Astrocyte of the spinal cord (primary cell): ENCODE data around the gene ADCY1.

Experiments used
- DNase-seq: peaks from one replicate; pipeline ENCODE4 v3.0.0; 2011; ENCODE audit warnings: low read depth, low spot score
- H3K4me3 ChIP-seq: 2 replicates; pipeline ENCODE4 v1.5.1; 2011; ENCODE audit warnings: low read depth, mild to moderate bottlenecking, low read length, moderate library complexity
- in situ Hi-C: cut with HindIII; loops from 2 replicates; pipeline ENCODE4 v1.10.0; 2017; ENCODE audit warnings: low sequenced_read_pairs
- TF ChIP-seq, protein P1 (sequence below): IDR thresholded peaks from 2 replicates; pipeline ENCODE4 v1.5.1; 2012; ENCODE audit warnings: low read depth, mild to moderate bottlenecking, low read length, inconsistent platforms

Gene ADCY1

GRCh38 chr7:45697576-45698136 is 123.5 kb downstream of the ADCY1 start:
- in situ Hi-C loops, result no loop called here
- H3K4me3 ChIP-seq, result no peak overlapping the region
- DNase-seq, result peak; percentile 22
- TF ChIP-seq, protein P1, sequence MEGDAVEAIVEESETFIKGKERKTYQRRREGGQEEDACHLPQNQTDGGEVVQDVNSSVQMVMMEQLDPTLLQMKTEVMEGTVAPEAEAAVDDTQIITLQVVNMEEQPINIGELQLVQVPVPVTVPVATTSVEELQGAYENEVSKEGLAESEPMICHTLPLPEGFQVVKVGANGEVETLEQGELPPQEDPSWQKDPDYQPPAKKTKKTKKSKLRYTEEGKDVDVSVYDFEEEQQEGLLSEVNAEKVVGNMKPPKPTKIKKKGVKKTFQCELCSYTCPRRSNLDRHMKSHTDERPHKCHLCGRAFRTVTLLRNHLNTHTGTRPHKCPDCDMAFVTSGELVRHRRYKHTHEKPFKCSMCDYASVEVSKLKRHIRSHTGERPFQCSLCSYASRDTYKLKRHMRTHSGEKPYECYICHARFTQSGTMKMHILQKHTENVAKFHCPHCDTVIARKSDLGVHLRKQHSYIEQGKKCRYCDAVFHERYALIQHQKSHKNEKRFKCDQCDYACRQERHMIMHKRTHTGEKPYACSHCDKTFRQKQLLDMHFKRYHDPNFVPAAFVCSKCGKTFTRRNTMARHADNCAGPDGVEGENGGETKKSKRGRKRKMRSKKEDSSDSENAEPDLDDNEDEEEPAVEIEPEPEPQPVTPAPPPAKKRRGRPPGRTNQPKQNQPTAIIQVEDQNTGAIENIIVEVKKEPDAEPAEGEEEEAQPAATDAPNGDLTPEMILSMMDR, result no peak

DNA sequence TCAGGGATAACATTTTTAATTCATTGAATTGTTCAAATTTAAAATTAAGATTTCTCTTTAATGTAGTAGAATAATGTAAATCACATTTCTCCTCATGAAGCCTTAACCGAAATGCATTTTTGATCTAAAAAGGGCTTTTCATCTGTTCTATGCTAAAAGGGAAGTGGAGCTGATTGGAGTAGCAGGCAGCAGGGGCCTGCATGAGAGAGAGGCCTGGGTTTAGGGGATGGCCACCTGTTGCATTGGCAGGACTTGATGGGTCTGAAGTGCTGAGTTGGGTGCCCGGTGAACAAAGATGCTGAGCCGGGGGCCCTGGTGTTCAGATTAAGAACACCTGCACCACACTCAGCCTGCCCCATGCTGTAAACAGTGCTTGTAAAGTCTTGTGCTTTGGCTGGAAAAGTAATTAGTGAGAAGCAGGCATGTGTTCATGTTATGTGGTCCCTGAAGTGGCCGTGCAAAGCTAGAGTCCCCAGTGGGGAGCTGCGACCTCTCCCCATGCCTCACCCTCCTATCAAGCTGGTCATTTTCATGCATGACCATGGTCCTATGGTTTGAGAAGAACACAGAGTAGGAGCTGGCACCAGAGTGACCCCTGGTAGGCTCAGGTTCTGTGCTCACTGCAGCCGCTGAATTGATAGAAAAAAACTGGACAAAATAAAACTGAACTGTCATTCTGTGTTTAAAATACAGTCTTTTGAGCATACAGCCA is 124.3 kb downstream of the ADCY1 start:
- no peak for DNase-seq
- TF ChIP-seq, protein P1, result no peak
- H3K4me3 ChIP-seq, result no peak overlapping the region
- in situ Hi-C loops, result no loop called here

- no peak overlapping the region for H3K4me3 ChIP-seq
- DNase-seq, result no peak
- in situ Hi-C loops, result no loop called here
- TF ChIP-seq, protein P1, result no peak
Observed at GRCh38 chr7:45699015-45699309, 124.8 kb downstream of the ADCY1 start.

GRCh38 chr7:45699726-45700390 is 125.7 kb downstream of the ADCY1 start:
- in situ Hi-C loops, result no loop called here
- H3K4me3 ChIP-seq, result no peak overlapping the region
- no peak for DNase-seq
- TF ChIP-seq, protein P1, result no peak

GRCh38 chr7:45700556-45700955 is 126.4 kb downstream of the ADCY1 start:
- TF ChIP-seq, protein P1, result no peak
- in situ Hi-C loops, result no loop called here
- no peak overlapping the region for H3K4me3 ChIP-seq
- DNase-seq, result no peak

- no peak for DNase-seq
- in situ Hi-C loops, result no loop called here
- H3K4me3 ChIP-seq, result no peak overlapping the region
- TF ChIP-seq, protein P1, result no peak
Observed at GRCh38 chr7:45701701-45702510, 127.7 kb downstream of the ADCY1 start.
